Esophagus (tissue), 2 donors: Measurements from ENCODE around the gene RSL1D1. TPM values are rescaled to one million over a fixed set of nuclear protein-coding genes. Genes with fewer than 3 reads are reported as not detected.

ENCODE experiments used
- polyA plus RNA-seq, 2 donors: library from polyadenylated mRNA; stranded (reverse); fragments of 200-250 nt; gene quantifications; one replicate each; pipeline ENCODE4 v1.2.3, GENCODE V29; 2013
- donor health status: healthy with polysubstance abuse.
- donor health status: Bipolar disorder and iron deficiency.

Gene RSL1D1
- polyA plus RNA-seq, 2 donors: 28.8 to 70.5 TPM

Other genes starting within 250 kb of the RSL1D1 start
- gene SNN, start 183.1 kb downstream of the RSL1D1 start, polyA plus RNA-seq: 10 to 100 TPM in 1 of 2 donors, 1 to 10 TPM in 1; 8.7 to 11.7 TPM
- gene TXNDC11, start 108.7 kb downstream of the RSL1D1 start, polyA plus RNA-seq: 10 to 100 TPM; 21.8 to 24.5 TPM
- gene ZC3H7A, start 54.3 kb downstream of the RSL1D1 start, polyA plus RNA-seq: 10 to 100 TPM; 11.0 to 14.0 TPM
- gene GSPT1, start 64.4 kb upstream of the RSL1D1 start, polyA plus RNA-seq: 10 to 100 TPM; 20.6 to 58.9 TPM
- 1 to 10 TPM; 3.0 to 9.1 TPM for gene NPIPB2, start 90.5 kb upstream of the RSL1D1 start, polyA plus RNA-seq
- under 1 TPM; 0.08 to 0.12 TPM for gene TNFRSF17, start 113.7 kb upstream of the RSL1D1 start, polyA plus RNA-seq
- 1 to 10 TPM; 3.4 to 6.3 TPM for gene SNX29, start 125.2 kb upstream of the RSL1D1 start, polyA plus RNA-seq